Mesenteric fat pad (tissue), 1 donor: ENCODE data around the gene XXYLT1. TPM values are rescaled to one million over a fixed set of nuclear protein-coding genes. Genes with fewer than 3 reads are reported as not detected.

Experiments used
- DNase-seq: peaks from one replicate; pipeline ENCODE4 v3.0.0-alpha.2; 2020; ENCODE audit warnings: low spot score
- total RNA-seq: library from RNA; stranded (reverse); fragmentation: NEBNext Ultra II Directional; extraction: Animal tissue kit (Norgen Biotek cat#: 25700); gene quantifications from one replicate; pipeline ENCODE4 v1.2.1, GENCODE V29; 2021
- donor health status: DM: yes; HTN: yes; CAD: no.

Gene XXYLT1
- total RNA-seq, 1 donor from 2014 or later = 17.0 TPM

- DNase-seq = no peak
These were observed 2.2 kb downstream of the XXYLT1 start for GRCh38 chr3:195268576-195269309.

- DNase-seq = no peak
These were observed 3.9 kb downstream of the XXYLT1 start for GRCh38 chr3:195267096-195267495.

- no peak for DNase-seq
These were observed 4.5 kb downstream of the XXYLT1 start for GRCh38 chr3:195266428-195266827.

GRCh38 chr3:195265363-195265976 lies 5.5 kb downstream of the XXYLT1 start:
- no peak for DNase-seq

GRCh38 chr3:195263925-195264600 lies 6.9 kb downstream of the XXYLT1 start:
- no peak for DNase-seq

GRCh38 chr3:195263193-195263924 lies 7.6 kb downstream of the XXYLT1 start:
- DNase-seq = no peak

GRCh38 chr3:195261925-195262324 lies 9.0 kb downstream of the XXYLT1 start:
- no peak for DNase-seq

- DNase-seq = no peak
These were observed 10.6 kb downstream of the XXYLT1 start for GRCh38 chr3:195260280-195260905.

GRCh38 chr3:195259475-195260279 lies 11.3 kb downstream of the XXYLT1 start:
- peak; percentile 97 for DNase-seq

- DNase-seq = no peak
These were observed 11.8 kb downstream of the XXYLT1 start for GRCh38 chr3:195259154-195259474.

- DNase-seq = no peak
These were observed 12.4 kb downstream of the XXYLT1 start for GRCh38 chr3:195258449-195259153.

- DNase-seq = peak; percentile 84
These were observed 13.2 kb downstream of the XXYLT1 start for GRCh38 chr3:195257454-195258448.

- peak; percentile 78 for DNase-seq
These were observed 14.1 kb downstream of the XXYLT1 start for GRCh38 chr3:195256639-195257453.

GRCh38 chr3:195255571-195256501 lies 15.1 kb downstream of the XXYLT1 start:
- DNase-seq = peak; percentile 73

GRCh38 chr3:195255176-195255500 lies 15.8 kb downstream of the XXYLT1 start:
- DNase-seq = no peak

- DNase-seq = no peak
These were observed 16.3 kb downstream of the XXYLT1 start for GRCh38 chr3:195254454-195255175.
